ENCODE data around the gene FAM234A. TPM values are rescaled to one million over a fixed set of nuclear protein-coding genes. Genes with fewer than 3 reads are reported as not detected.
A peak's percentile ranks its signal among the peaks of the same experiment; 100 is the strongest.

Gene FAM234A
- total RNA-seq, 1 experiment from 2014 or later = 72.4 TPM

DNA sequence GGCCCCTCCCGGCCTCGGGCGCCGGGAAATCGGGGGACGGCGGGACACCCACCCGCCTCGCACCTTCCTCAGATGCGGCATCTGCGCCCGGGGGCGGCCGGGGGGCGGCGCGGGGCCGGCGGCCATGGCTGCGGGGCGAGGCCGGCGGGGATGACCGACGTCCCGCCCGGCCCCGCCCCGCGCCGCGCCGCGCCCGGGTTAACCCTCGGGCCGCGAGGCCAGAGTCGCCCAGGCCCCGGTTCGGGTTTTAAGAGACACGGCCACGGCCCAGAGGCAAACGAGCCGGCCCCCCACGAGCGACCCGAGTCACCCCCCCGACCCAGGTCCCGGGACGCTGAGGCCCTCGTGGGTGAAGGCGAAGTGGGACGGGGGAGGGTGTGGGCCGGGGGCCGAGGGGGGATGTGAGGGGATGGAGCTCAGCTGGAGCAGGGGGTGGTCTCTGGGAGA lies 41.2 kb downstream of the FAM234A start, which contains the start of gene RGS11:
Gene RGS11 (minus strand): TSS at position 159 of the 447 bp plus-strand sequence. CDS start 33 bp downstream, at position 126.
- DNase-seq (ENCODE audit: low spot score) = no peak
- ChIA-PET POLR2A (ENCODE audit: low non-redundant PET) (no interaction called here), CTCF (no interaction called here)
- TF ChIP-seq, protein P1, sequence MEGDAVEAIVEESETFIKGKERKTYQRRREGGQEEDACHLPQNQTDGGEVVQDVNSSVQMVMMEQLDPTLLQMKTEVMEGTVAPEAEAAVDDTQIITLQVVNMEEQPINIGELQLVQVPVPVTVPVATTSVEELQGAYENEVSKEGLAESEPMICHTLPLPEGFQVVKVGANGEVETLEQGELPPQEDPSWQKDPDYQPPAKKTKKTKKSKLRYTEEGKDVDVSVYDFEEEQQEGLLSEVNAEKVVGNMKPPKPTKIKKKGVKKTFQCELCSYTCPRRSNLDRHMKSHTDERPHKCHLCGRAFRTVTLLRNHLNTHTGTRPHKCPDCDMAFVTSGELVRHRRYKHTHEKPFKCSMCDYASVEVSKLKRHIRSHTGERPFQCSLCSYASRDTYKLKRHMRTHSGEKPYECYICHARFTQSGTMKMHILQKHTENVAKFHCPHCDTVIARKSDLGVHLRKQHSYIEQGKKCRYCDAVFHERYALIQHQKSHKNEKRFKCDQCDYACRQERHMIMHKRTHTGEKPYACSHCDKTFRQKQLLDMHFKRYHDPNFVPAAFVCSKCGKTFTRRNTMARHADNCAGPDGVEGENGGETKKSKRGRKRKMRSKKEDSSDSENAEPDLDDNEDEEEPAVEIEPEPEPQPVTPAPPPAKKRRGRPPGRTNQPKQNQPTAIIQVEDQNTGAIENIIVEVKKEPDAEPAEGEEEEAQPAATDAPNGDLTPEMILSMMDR (conservative IDR thresholded peaks at IDR 0.05; ENCODE audit: low read depth, low read length) = no peak
- TF ChIP-seq EZH2 (IDR thresholded peaks at IDR 0.05; ENCODE audit: borderline replicate concordance, low read depth, low read length, poor library complexity, severe bottlenecking) = no peak
- intact Hi-C loops (cut with micrococcal nuclease; ENCODE audit: unreplicated experiment) = no loop called here
- no peaks in the 10 kb centered on the region for H3K9me3 ChIP-seq (ENCODE audit: low read depth, low read length, poor library complexity, severe bottlenecking)
- H3K4me1 ChIP-seq (ENCODE audit: insufficient read depth, low read length, poor library complexity, severe bottlenecking) = no peaks in the 10 kb centered on the region
- no peaks in the 10 kb centered on the region for H3K36me3 ChIP-seq (ENCODE audit: insufficient read depth, low read length, poor library complexity, severe bottlenecking)
- BruUV-seq (replicated peaks) = no TSS peak
- H3K27me3 ChIP-seq (replicated peaks; ENCODE audit: insufficient read depth, low read depth, low read length, poor library complexity) = peaks cover 25% of the 10 kb centered on the region
- peak within 1 kb of the TSS; percentile 25 for H3K4me3 ChIP-seq (ENCODE audit: low read depth, low read length, poor library complexity, severe bottlenecking)
- no peak within 1 kb of the TSS for H3K27ac ChIP-seq (ENCODE audit: low read depth, low read length, poor library complexity, severe bottlenecking)

DNA sequence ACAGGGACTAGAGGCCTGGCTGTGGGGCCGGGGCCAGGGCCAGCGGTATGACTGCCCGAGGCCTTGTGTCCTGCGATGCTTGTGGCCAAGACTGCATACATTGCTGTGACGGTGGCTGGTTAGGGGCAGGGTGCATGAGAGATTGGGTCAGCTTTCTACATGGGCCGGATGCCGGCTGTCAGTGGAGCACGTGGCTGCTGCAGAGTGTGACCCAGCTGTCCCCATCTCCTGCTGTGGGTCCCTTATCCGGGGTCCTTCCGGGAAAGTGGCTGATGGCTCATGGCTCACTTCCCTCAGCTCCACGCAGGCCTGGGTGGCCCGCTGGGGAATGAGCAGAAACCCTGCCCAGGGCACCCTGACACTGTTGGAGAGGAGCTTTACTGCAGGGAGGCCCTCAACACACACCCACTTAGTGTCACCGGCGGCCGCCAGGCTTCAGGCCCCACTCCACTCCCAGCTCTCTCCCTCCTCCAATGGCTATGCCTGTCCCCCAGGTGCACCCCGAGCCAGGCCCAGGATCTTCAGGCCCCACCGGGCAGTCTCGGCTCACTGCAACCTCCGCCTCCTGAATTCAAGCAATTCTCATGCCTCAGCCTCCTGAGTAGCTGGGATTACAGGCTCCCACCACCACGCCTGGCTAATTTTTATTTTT lies 41.9 kb downstream of the FAM234A start:
- ChIA-PET CTCF (no interaction called here), POLR2A (ENCODE audit: low non-redundant PET) (no interaction called here)
- TF ChIP-seq, protein P1 (conservative IDR thresholded peaks at IDR 0.05; ENCODE audit: low read depth, low read length) = no peak
- TF ChIP-seq EZH2 (IDR thresholded peaks at IDR 0.05; ENCODE audit: borderline replicate concordance, low read depth, low read length, poor library complexity, severe bottlenecking) = no peak
- intact Hi-C loops (cut with micrococcal nuclease; ENCODE audit: unreplicated experiment) = no loop called here
- Histone ChIP-seq H3K27me3 (replicated peaks; ENCODE audit: insufficient read depth, low read depth, low read length, poor library complexity) (peaks cover 33% of the 10 kb centered on the region), H3K4me1 (ENCODE audit: insufficient read depth, low read length, poor library complexity, severe bottlenecking) (no peaks in the 10 kb centered on the region), H3K27ac (ENCODE audit: low read depth, low read length, poor library complexity, severe bottlenecking) (no peak overlapping the region), H3K4me3 (ENCODE audit: low read depth, low read length, poor library complexity, severe bottlenecking) (no peak overlapping the region), H3K36me3 (ENCODE audit: insufficient read depth, low read length, poor library complexity, severe bottlenecking) (no peaks in the 10 kb centered on the region), H3K9me3 (ENCODE audit: low read depth, low read length, poor library complexity, severe bottlenecking) (no peaks in the 10 kb centered on the region)
- no peak for DNase-seq (ENCODE audit: low spot score)
- no TSS peak for BruUV-seq (replicated peaks)

DNA sequence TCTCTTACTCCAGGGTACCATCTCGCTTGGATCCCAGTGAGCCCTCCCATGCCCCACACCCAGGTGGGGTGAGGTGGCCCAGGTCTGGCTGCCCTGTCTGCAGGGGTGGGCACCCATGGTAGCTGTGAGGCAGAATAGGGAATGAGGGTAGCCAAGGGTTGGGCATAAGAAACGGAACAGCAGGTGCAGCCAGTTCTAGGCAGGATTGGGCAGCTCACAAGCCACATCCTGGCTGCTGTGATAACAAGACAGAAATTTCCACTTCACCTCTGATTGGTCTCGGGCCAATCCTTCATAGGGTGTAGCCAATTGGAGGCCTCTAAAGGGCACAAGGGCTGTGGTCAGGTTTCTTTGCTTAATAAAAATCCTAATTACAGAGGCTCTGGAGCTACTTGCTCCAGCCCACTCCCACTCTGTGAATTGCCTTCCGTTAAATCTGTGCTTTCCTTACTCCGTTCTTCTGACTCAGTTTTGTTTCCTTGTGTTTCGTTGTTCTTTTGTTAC lies 44.3 kb downstream of the FAM234A start:
- no peak overlapping the region for H3K27ac ChIP-seq (ENCODE audit: low read depth, low read length, poor library complexity, severe bottlenecking)
- no peak overlapping the region for H3K4me3 ChIP-seq (ENCODE audit: low read depth, low read length, poor library complexity, severe bottlenecking)
- POLR2A ChIA-PET (ENCODE audit: low non-redundant PET) = no interaction called here
- no peaks in the 10 kb centered on the region for H3K9me3 ChIP-seq (ENCODE audit: low read depth, low read length, poor library complexity, severe bottlenecking)
- CTCF ChIA-PET = no interaction called here
- no peaks in the 10 kb centered on the region for H3K4me1 ChIP-seq (ENCODE audit: insufficient read depth, low read length, poor library complexity, severe bottlenecking)
- H3K27me3 ChIP-seq (replicated peaks; ENCODE audit: insufficient read depth, low read depth, low read length, poor library complexity) = peaks cover 34% of the 10 kb centered on the region
- H3K36me3 ChIP-seq (ENCODE audit: insufficient read depth, low read length, poor library complexity, severe bottlenecking) = no peaks in the 10 kb centered on the region
- TF ChIP-seq, protein P1 (conservative IDR thresholded peaks at IDR 0.05; ENCODE audit: low read depth, low read length) = no peak
- TF ChIP-seq EZH2 (IDR thresholded peaks at IDR 0.05; ENCODE audit: borderline replicate concordance, low read depth, low read length, poor library complexity, severe bottlenecking) = no peak
- BruUV-seq (replicated peaks) = no TSS peak
- peak; percentile 45 for DNase-seq (ENCODE audit: low spot score)
- intact Hi-C loops (cut with micrococcal nuclease; ENCODE audit: unreplicated experiment) = no loop called here

All from A673 (cell line).